ENCODE measurements around the gene WDR89. TPM values are rescaled to one million over a fixed set of nuclear protein-coding genes. Genes with fewer than 3 reads are reported as not detected.
A peak's percentile ranks its signal among the peaks of the same experiment; 100 is the strongest.
"Not testable (repeated sequence)": the region's sequence is repeated elsewhere in the genome, so short reads cannot be mapped to it uniquely, and the experiment has no call there.

Gene WDR89
- total RNA-seq, 1 experiment from 2014 or later, result 19.7 TPM

DNA sequence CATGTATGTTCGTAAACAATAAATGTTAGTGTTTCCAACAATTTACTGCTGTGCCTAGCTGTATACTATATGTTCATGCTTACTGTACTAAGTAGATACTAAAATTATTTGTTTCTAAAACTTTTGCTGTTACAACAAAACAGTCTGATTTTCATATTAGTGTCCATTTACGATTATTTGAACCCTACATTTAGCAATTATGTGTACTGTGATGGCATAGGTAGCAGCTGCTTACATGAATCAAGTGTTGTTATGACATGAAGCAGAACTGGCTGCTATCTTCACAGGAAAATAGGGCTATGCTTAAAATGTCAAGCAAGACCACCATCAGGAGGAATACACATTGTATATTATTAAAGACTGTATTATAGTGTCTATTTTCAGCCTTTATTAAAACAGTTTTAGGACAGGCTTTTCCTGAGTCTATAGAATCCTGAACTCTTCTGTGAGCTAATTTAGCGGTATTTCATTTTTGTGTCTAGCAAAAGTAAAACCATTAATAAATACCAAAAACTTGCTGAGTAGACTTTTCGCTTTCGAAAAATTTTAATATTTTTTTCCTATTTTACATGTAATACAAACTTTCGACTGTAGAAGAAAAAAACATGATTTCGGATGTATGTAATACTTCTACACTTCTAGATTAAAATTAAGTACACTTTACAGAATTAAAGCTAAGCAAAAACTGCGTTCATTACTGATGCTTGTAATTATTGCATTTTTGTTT, 1.1 kb upstream of the WDR89 start:
- peak overlapping the region; percentile 97 for H3K27ac Mint-ChIP-seq (ENCODE audit: unreplicated experiment)
- H3K4me1 Mint-ChIP-seq (ENCODE audit: low read depth, unreplicated experiment), result peaks cover 12% of the 10 kb centered on the region
- CTCF ChIA-PET, result interaction anchor here (0.6 to 1.6 kb wide), 5 partner anchors 17 to 221 kb away, joined by 3 to 6 read pairs (median 3); no protein-coding TSS in a partner anchor

DNA sequence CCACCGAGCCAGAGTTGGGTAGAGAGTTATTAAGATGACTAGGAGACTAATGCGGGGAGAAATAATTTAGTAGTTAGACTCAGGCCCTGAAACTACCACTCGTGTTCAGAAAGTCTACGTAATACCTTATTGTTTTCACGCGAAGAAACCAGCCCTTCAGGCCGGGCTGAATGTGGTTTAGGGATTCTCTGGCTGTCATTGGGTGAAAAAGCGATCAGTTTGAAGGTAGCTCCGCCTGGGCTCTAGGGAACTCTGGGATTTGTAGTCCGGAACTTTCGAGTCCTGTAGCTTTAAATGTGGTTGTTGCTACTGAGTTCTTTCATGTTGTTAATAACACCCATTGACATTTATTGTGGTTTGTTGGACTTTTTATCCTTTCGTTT, 549 bp upstream of the WDR89 start:
- Mint-ChIP-seq H3K27me3 (ENCODE audit: unreplicated experiment) (no peaks in the 10 kb centered on the region), H3K4me3 (ENCODE audit: low read depth, unreplicated experiment) (peak overlapping the region; percentile 84), H3K36me3 (ENCODE audit: insufficient read depth, unreplicated experiment) (peaks cover 18% of the 10 kb centered on the region), H3K4me1 (ENCODE audit: low read depth, unreplicated experiment) (peaks cover 9% of the 10 kb centered on the region), H3K9me3 (ENCODE audit: low read depth, unreplicated experiment) (no peaks in the 10 kb centered on the region), H3K27ac (ENCODE audit: unreplicated experiment) (peak overlapping the region; percentile 97)
- CTCF ChIA-PET, result interaction anchor here (0.6 to 1.6 kb wide), 10 partner anchors 9 to 222 kb away, joined by 3 to 6 read pairs (median 4); partner anchors contain the start of gene PPP2R5E
- intact Hi-C loops (cut with micrococcal nuclease; ENCODE audit: unreplicated experiment), result loop anchor here (2.0 kb wide), 1 partner anchor 15 kb away; no protein-coding TSS in a partner anchor
- TF ChIP-seq CTCF (IDR thresholded peaks at IDR 0.05; ENCODE audit: unreplicated experiment), result no peak
- BruUV-seq (replicated peaks), result TSS peak; percentile 72
- DNase-seq, result peak; percentile 77

More for the DNA sequence above, 1.1 kb upstream of the WDR89 start:
- Mint-ChIP-seq H3K27me3 (ENCODE audit: unreplicated experiment) (no peaks in the 10 kb centered on the region), H3K36me3 (ENCODE audit: insufficient read depth, unreplicated experiment) (peaks cover 18% of the 10 kb centered on the region), H3K9me3 (ENCODE audit: low read depth, unreplicated experiment) (no peaks in the 10 kb centered on the region), H3K4me3 (ENCODE audit: low read depth, unreplicated experiment) (peak overlapping the region; percentile 84)
- DNase-seq, result no peak
- no peak for TF ChIP-seq CTCF (IDR thresholded peaks at IDR 0.05; ENCODE audit: unreplicated experiment)
- BruUV-seq (replicated peaks), result no TSS peak
- intact Hi-C loops (cut with micrococcal nuclease; ENCODE audit: unreplicated experiment), result loop anchor here (2.0 kb wide), 1 partner anchor 14 kb away; no protein-coding TSS in a partner anchor

DNA sequence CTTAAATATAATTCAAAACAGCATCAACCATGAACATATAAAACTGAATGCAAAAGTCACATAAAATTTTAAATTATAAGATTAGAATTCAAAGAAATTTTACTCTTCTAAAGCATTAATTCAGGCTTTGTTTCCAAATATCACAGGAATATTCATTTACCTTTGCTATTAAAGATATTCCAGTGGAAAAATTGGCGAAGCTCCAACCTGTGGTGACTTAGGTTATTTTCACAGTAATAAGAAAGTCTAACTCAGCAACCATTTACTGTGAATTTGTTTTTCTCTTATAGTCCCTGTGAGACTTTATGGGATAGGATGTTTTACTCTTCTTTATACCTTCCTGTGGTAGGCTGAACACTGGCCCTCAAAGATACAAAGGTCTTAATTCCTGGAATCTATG, 3.2 kb downstream of the WDR89 start:
- H3K9me3 Mint-ChIP-seq (ENCODE audit: low read depth, unreplicated experiment), result peaks cover 6% of the 10 kb centered on the region
- peak overlapping the region; percentile 29 for H3K4me3 Mint-ChIP-seq (ENCODE audit: low read depth, unreplicated experiment)
- peaks cover 25% of the 10 kb centered on the region for H3K36me3 Mint-ChIP-seq (ENCODE audit: insufficient read depth, unreplicated experiment)
- CTCF ChIA-PET, result no interaction called here
- TF ChIP-seq CTCF (IDR thresholded peaks at IDR 0.05; ENCODE audit: unreplicated experiment), result no peak
- H3K4me1 Mint-ChIP-seq (ENCODE audit: low read depth, unreplicated experiment), result peaks cover 9% of the 10 kb centered on the region
- no peaks in the 10 kb centered on the region for H3K27me3 Mint-ChIP-seq (ENCODE audit: unreplicated experiment)
- H3K27ac Mint-ChIP-seq (ENCODE audit: unreplicated experiment), result peak overlapping the region; percentile 43
- no TSS peak for BruUV-seq (replicated peaks)
- DNase-seq, result no peak
- intact Hi-C loops (cut with micrococcal nuclease; ENCODE audit: unreplicated experiment), result loop anchor here (5.0 kb wide), 1 partner anchor 34 kb away; no protein-coding TSS in a partner anchor

GRCh38 chr14:63636094-63636635, 5.5 kb downstream of the WDR89 start:
- CTCF ChIA-PET; H3K27ac Mint-ChIP-seq (ENCODE audit: unreplicated experiment); H3K4me3 Mint-ChIP-seq (ENCODE audit: low read depth, unreplicated experiment); DNase-seq; BruUV-seq (replicated peaks); H3K4me1 Mint-ChIP-seq (ENCODE audit: low read depth, unreplicated experiment); H3K27me3 Mint-ChIP-seq (ENCODE audit: unreplicated experiment); H3K9me3 Mint-ChIP-seq (ENCODE audit: low read depth, unreplicated experiment): not testable (repeated sequence)
- peaks cover 13% of the 10 kb centered on the region for H3K36me3 Mint-ChIP-seq (ENCODE audit: insufficient read depth, unreplicated experiment)
- intact Hi-C loops (cut with micrococcal nuclease; ENCODE audit: unreplicated experiment), result loop anchor here (5.0 kb wide), 1 partner anchor 36 kb away; no protein-coding TSS in a partner anchor
